HG03108 (cell line): Measurements from ENCODE around the gene KCNC4.

Experiments used
- ATAC-seq: cut with Tn5 transposase; IDR thresholded peaks from one replicate; pipeline ENCODE4 v1.9.1; 2021; ENCODE audit warnings: moderate library complexity; ENCODE audit not compliant: unreplicated experiment

KCNC4 gene

DNA sequence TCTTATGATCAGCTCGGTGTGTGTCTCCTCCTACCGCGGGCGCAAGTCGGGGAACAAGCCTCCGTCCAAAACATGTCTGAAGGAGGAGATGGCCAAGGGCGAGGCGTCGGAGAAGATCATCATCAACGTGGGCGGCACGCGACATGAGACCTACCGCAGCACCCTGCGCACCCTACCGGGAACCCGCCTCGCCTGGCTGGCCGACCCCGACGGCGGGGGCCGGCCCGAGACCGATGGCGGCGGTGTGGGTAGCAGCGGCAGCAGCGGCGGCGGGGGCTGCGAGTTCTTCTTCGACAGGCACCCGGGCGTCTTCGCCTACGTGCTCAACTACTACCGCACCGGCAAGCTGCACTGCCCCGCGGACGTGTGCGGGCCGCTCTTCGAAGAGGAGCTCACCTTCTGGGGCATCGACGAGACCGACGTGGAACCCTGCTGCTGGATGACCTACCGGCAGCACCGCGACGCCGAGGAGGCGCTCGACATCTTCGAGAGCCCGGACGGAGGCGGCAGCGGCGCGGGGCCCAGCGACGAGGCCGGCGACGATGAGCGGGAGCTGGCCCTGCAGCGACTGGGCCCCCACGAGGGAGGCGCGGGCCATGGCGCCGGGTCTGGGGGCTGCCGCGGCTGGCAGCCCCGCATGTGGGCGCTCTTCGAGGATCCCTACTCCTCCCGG lies 1.5 kb downstream of the KCNC4 start:
- no peak for ATAC-seq

DNA sequence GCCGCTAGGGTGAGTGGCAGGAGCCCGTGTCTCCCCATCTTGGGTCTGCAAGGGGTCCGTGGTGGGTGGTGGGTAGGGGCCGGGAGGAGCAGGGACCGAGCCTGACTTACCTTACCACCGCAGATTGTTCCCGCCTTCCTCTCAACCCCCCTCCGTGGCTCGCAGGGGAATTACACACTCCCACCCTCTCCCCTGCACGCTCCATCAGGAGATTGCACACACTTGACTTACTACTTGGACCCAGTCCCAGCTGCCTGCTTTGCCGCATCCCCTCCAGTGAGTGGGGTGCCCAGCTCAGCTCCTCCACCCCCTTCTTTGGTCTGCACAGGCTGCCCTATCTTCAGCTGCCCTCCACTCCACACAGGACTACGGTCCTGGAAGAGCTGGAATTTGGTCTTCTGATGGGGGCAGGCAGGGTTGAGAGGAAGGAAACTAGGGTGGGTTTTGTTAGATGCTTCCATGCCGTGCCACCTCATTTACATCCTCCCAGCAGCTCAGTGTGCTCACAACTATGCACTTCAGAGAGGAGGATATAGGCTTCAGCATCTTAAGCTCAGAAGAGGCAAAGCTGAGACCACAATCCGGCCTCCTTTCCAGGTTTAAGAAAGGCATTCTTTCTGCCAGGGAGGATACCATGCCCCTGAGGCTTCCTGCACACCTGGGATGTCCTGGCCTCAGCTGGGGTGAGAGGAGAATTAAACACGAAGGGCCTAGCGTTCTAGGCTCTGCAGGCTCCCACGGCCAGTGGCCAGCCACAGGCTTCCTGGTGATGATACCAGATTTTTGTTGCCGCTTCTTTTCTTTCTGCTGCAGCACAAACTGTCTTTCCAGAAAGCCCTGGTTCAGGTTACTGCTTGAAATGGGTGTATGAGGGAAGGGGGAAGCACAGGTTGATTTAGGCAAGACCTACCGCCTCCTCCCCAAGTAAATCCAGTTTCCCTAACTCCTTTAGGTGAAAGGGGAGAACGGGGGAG lies 2.3 kb downstream of the KCNC4 start:
- ATAC-seq, result no peak

DNA sequence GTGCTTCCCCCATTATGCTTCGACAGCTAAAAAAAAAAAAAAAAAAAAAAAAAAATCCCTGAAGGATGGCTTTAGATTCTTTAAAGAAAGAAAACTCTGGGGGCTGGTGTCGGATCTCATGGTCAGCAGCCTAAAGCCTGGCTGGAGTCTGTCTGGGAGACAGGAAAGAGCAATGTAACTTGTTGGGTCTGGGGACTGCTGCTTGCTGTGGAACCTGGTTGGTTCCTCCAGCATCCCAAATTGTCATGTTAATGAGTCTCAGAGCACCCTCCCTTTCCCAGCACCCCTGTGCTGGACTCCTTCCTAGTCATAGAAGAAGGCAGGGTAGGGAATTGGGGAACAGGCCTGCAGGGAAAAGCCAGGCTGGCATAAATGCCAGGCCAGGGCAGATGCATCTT lies 3.0 kb downstream of the KCNC4 start:
- no peak for ATAC-seq

DNA sequence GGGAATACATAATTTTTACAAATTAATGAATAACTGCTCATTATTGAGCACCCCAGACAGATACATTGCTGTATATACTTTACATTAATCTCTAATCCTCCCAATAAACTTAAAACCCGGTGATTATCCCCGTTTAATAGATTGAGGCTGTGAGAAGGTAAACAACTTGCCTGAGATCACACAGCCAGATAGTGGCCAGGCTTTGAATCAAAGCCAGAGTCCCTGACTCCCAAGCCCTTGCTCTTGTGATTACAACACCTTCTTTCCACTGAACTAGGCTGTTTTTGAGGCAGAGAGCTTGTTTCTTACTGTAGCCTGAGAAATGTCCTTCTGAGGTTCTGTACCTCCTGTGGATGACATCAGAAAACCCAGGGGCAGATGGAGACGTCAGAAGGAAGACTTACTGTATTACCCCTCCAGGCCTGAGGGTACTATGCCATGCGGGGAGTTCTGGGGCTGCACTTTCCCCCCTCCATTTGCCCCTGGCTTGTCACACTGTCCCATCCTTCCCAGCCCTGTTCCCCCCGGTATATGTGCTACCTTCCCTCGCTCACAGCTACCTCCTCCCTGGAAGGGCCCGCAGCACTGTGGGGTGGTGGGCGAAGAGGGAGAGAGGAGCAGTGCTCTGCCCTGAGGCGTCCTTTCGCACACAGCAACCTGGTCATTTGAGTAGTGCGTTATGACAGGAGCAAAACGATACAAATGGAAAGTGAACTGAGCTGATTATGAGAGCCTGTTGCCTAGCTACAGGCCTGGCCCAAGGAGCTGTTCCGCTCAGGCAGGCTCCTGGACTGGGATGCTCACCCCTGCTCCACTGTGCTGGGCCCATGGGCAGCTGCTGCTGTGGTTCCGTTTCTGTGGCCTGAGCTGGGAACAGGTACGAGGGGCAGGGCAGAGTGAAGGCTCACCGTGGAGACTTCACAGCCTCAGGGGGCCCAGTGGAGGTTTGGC lies 4.6 kb downstream of the KCNC4 start:
- ATAC-seq, result no peak

DNA sequence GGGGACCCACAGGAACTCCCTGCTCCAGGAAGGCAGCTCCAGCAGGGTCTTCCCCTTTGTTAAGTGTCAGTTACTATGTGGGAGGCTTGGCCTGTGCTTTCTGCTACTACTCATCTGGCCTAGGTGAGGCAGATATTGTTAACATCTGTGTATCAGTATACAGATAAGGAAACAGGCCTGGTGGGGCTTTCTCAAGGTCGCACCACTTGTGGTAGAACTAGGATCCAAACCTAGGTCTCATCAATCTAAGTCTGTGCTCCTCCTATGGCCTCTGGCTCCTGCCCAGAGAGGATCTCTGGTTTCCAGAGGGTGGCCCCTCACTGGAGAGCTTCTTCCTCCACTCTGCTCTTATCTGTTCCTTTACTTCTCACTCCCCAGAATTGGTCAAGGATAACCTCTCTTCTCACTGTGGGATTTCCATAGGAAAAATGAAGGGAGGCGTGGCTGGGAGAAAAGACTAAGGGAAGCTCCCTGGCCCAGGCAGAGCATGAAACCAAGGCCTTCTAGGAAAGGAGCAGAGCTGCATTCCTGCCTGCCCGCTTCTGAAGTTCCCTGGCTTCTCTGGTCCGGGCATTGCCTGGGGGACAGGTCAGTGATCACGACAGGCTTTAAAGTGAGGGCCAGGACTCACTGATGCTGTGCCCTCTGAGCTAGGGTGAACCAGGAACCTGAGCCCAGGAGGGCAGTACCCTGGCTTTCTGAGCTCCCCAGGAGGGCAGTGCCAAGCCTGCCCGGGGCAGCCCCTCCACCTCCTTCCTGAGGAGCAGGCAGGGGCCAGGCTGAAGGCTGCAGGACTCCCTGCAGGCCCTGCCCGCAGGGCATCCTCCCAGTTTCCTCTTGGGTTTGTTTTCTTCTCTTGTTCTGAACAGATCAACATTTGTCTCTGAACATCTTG lies 5.8 kb downstream of the KCNC4 start:
- no peak for ATAC-seq

DNA sequence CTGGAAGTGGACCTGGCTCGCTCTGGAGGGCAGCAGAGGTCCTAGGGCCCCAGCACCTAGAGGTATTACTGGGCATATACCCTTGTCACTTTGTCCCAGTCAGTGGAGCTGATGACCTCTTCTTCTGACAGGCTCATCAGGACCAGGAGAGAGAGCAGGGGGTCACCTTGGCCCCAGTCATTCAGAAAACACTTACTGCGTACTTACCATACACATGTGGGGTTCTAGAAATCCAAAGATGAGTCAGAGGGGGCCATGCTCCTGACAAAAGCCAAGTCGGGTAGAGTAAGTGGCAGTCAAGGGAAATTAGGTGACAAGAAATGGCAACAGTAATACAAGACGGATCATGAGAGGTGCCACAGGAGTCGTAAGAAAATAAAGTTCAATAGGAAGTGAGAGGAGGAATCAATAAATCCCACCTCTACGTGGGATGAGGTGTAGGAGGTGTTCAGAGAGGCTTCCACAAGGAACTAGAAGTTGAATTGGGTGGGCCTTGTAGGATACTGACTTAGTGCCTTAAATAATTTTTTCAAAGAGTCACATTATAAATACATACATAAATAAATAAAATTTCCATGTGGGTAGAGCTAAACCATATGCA lies 6.8 kb downstream of the KCNC4 start:
- ATAC-seq, result no peak

DNA sequence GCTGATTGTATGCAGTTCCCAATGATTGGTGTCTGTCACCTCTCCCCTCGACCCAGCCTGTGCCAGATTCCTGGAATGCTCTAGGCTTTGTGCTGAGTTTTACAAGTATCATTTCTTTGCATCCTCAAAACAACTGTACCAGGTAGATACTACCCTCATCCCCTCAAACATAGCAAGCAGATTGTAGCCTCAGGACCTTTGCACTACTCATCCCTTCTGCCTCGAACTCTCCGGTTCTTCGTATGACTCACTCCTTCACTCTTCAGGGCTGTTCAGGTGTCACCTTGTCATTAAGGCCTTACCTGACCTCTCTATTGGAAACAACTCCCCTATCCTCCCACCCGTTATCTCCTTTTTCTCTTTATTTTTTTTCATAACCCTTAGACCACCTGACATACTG lies 8.0 kb downstream of the KCNC4 start:
- no peak for ATAC-seq

DNA sequence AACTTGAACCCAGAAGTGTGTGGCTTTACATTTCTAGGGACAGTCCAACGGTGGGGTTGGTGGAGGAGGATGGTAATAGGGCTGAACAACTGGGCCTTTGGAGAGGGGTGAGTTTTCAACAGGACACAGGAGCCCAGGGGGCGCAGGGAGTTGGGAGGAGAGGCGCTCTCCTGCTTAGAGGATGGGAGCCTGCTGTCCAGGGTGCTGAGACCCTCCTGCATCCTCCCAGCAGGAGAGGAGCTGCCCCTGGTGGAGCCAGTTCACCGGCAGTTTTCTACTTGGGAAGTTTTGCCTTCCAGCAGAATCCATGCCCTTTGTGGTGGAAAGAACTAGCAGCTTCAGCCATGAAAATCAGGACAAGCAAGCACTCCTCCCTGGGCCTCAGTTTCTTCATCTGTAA lies 8.6 kb downstream of the KCNC4 start:
- ATAC-seq, result no peak

DNA sequence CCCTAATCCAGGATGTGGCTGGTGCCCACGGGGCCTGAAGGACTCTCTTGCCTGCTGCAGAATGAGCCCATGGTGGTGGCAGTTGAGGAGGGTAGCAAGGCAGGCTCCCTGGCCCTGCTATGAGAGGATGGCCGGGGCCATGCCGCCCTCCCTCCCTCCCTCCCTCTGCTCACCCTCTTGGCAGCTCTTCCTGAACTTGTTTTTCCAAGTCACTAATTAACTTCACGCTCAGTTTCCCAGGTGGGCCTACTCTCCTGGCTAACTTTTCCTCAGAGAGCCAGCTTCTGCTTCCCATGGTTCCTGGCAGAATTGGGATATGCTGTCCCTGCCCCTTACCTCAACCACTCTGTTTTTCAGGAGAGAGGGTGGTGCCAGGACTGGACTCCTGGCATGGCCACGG lies 10.2 kb downstream of the KCNC4 start:
- ATAC-seq, result no peak

DNA sequence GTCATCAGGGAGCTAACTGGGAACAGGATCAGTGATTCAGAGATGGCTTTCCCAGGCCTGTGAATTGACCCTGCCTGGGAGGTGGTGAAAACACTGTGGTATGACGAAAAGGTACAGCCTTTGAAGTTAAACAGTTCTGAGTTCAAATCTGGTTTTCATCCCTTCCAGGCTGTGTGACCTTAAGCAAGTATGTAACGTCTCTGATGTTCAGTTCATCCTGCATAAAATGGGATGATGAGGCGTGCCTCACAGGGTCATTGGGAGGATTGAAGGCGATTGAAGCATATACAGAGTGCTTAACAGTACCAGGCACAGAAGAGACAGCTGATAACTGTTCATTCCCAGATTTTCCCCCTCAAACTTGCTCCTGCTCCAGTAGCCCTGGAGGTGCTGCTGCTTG lies 11.0 kb downstream of the KCNC4 start:
- ATAC-seq, result no peak

DNA sequence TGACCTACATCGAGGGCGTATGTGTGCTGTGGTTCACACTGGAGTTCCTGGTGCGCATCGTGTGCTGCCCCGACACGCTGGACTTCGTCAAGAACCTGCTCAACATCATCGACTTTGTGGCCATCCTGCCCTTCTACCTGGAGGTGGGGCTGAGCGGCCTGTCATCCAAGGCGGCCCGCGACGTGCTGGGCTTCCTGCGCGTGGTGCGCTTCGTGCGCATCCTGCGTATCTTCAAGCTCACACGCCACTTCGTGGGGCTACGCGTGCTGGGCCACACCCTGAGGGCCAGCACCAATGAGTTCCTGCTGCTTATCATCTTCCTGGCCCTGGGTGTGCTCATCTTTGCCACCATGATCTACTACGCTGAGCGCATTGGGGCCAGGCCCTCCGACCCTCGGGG lies 13.0 kb downstream of the KCNC4 start:
- ATAC-seq, result no peak

DNA sequence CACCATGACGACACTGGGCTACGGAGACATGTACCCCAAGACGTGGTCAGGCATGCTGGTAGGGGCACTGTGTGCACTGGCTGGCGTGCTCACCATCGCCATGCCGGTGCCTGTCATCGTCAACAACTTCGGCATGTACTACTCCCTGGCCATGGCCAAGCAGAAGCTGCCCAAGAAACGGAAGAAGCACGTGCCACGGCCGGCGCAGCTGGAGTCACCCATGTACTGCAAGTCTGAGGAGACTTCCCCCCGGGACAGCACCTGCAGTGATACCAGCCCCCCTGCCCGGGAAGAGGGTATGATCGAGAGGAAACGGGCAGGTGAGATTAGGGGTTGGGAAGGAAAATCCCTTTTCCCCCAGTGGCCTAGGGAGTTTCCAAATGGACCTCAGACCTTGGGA lies 13.5 kb downstream of the KCNC4 start:
- no peak for ATAC-seq

DNA sequence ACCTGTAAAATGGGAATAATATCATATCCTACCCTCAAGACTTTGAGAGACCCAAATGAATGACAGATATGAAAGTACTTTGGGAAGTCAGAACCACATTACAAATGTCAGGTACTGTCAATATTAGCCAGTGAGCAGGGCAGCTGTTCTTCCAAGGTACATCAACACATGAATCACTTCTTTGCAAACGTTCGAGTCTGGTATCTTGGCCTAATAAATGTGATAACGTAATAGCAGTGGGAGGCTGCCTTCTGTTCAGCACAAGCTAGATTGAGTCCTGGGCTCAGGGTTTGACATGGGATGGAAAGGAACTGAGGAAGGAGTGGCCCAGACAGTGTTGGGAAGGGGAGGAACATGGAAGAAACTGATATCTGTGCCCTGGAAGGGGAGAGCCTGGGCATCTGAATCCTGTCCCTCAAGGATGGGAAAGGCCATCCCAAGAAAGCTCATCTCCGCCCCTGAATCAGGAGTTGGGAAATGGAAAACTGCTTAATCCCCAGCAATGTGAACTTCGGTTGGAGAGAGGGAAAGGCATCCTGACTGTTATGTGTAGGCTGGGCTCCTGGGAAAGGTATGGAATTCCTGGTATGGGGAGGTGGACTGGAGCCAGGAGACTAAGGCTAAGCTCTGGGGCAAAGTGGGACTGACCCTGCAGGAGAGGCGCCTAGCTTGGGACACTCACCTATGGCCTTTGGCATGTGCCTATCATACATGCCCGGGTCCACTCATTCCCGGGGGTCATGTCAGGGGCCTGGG lies 14.3 kb downstream of the KCNC4 start:
- ATAC-seq, result no peak

DNA sequence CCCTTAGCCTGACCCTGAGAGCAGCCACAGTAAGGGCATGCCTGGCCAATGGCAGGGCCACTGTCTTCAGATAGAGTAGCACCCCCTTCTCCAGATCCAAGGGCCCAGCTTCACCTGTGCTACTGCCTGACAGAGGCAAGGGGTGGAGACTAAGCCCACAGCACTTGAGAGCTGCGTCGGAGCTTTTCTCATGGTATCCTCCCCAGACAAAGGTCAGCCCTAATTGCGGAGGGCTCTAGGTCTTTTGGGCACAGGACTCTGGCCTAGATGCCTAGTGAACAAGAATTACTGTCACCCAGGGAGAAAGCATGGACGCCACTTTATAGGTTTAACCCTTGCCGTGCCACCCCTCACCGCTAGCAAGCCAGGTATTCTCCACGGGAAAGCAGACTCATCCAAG lies 15.1 kb downstream of the KCNC4 start:
- no peak for ATAC-seq

DNA sequence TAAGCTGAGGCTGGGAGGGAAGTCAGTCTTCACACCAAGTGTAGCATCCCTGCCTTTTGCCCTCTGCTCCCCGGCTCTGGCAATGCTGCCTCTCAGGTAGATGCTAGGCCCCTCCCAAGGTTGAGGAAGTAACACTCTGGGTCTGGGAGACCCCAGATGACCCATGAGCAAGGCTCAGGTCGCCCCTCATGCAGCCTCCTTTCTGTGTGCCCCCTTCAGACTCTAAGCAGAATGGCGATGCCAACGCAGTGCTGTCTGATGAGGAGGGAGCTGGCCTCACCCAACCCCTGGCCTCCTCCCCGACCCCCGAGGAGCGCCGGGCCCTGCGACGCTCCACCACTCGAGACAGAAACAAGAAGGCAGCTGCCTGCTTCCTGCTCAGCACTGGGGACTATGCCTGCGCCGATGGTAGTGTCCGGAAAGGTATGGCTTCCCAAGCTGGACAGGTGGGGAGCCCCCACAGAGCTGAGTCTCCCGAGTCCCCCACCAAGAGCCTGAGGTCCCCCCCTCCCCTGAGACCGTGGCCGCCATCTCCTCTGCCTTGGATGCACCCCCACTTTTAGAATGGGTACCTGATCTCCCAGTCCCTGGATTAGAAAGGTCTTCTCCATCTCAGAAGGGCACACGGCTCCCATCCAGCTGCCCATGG lies 15.8 kb downstream of the KCNC4 start:
- no peak for ATAC-seq

DNA sequence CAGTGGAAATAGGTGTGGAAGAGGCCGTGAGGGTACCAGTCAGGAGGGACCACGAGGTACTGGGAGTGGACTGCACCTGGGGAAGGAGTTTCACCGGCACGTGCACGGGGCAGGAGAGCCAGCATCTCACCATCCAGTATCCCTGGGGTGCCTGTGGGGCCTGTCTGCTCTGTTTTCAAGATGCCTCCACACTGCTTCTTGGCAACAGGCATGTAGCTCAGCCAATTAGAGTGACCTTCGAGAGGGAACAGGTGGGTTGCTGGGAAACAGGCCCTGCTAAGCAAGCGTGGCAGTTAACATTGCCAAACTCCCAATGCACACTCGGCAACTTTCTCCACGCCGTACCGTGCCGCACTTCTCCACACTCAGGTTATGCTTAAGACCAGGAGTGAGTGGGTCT lies 17.7 kb downstream of the KCNC4 start:
- no peak for ATAC-seq

DNA sequence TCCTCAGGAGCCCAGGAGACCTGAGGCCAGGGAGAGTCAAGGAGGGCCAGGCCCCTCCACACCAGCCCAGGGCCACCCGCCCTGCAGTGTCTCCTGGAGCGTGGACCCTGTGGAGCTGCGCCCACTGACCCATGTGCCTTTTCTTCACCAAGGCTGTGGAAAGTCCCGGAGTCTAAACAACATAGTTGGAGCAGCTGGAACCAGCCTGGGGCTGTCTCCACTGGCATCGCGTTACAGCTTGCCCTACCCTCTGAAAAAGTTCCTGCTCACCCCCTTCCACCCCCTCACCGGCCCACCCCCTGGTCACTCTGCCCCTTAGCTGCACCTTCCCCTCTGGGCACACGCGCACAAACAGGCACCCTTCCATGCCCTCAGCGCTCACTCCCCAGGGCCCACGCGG lies 18.3 kb downstream of the KCNC4 start:
- ATAC-seq, result no peak

DNA sequence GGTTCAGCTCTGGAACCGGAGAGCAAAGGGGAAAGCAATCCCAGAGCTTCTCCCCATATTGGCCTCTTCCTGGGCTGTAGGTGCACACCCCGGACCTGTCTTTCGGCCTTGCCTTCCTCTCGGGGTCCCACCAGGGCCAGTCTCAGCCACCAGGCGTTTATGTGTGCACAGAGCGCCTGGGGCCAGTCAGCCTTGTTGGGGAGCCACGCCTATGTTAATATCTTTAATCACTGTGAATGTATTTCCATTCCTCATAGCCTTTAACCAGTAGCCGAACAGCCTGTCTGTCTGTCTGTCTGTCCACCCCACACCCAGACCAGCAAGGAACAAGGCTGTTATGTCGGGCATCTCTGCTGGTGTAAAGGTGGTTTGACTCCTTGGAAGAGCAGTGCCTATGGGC lies 18.8 kb downstream of the KCNC4 start:
- ATAC-seq, result no peak
